T-helper 22 cell (primary cell): ENCODE data around the gene PCK1.

Experiments
- DNase-seq: peaks from one replicate; pipeline ENCODE4 v3.0.0-alpha.2; 2020; ENCODE audit warnings: low read depth

The PCK1 gene

GRCh38 chr20:57605878-57606277 lies 45.0 kb downstream of the PCK1 start:
- no peak for DNase-seq

- no peak for DNase-seq
Observed at GRCh38 chr20:57608516-57608915, 47.6 kb downstream of the PCK1 start.

- DNase-seq = no peak
Observed at GRCh38 chr20:57609086-57609841, 48.4 kb downstream of the PCK1 start.

- no peak for DNase-seq
Observed at GRCh38 chr20:57609842-57610167, 48.9 kb downstream of the PCK1 start.

GRCh38 chr20:57610261-57610952 lies 49.5 kb downstream of the PCK1 start:
- DNase-seq = no peak

- DNase-seq = no peak
Observed at GRCh38 chr20:57611586-57612311, 50.8 kb downstream of the PCK1 start.

- DNase-seq = no peak
Observed at GRCh38 chr20:57612436-57612835, 51.5 kb downstream of the PCK1 start.

GRCh38 chr20:57612916-57613315 lies 52.0 kb downstream of the PCK1 start:
- no peak for DNase-seq

- no peak for DNase-seq
Observed at GRCh38 chr20:57613481-57613921, 52.6 kb downstream of the PCK1 start.

- DNase-seq = no peak
Observed at GRCh38 chr20:57614490-57615444, 53.9 kb downstream of the PCK1 start.

- DNase-seq = no peak
Observed at GRCh38 chr20:57615445-57615811, 54.5 kb downstream of the PCK1 start.

- no peak for DNase-seq
Observed at GRCh38 chr20:57616143-57616951, 55.4 kb downstream of the PCK1 start.

- DNase-seq = no peak
Observed at GRCh38 chr20:57617079-57617795, 56.3 kb downstream of the PCK1 start.
